ENCODE results near the gene OR2L8. TPM values are rescaled to one million over a fixed set of nuclear protein-coding genes. Genes with fewer than 3 reads are reported as not detected.

OR2L8 gene
- not detected in 5 replicates for total RNA-seq (2022; extraction: Qiagen RNA extraction; ENCODE audit: low read depth)

GRCh38 chr1:247948558-247948957 is at the start of gene OR2L8:
TSS of gene OR2L8 (plus strand) at chr1:247948858. CDS start at chr1:247948858, 0 bp downstream.

GRCh38 chr1:247919952-247920351 is 28.7 kb upstream of the OR2L8 start, which contains the start of gene OR2T8:
TSS of gene OR2T8 (plus strand) at chr1:247920252. CDS start at chr1:247921018, 766 bp downstream.

GRCh38 chr1:247924868-247925267 is 23.8 kb upstream of the OR2L8 start, which contains the start of gene OR2AJ1:
TSS of gene OR2AJ1 (plus strand) at chr1:247924889. CDS start at chr1:247933769, 8,880 bp downstream.

GRCh38 chr1:247964933-247965332 is 16.3 kb downstream of the OR2L8 start, which contains the start of gene OR2AK2:
TSS of gene OR2AK2 (plus strand) at chr1:247965233. CDS start at chr1:247965377, 144 bp downstream.

Other genes starting within 250 kb of the OR2L8 start
- gene OR6F1, start 232.2 kb upstream of the OR2L8 start, total RNA-seq (2022; extraction: Qiagen RNA extraction; ENCODE audit: low read depth) = not detected in 5 replicates
- not detected in 5 replicates for gene OR14K1, start 210.2 kb upstream of the OR2L8 start, total RNA-seq (2022; extraction: Qiagen RNA extraction; ENCODE audit: low read depth)
- gene OR14A2, start 200.7 kb upstream of the OR2L8 start, total RNA-seq (2022; extraction: Qiagen RNA extraction; ENCODE audit: low read depth) = not detected in 5 replicates
- not detected in 5 replicates for gene OR1C1, start 188.3 kb upstream of the OR2L8 start, total RNA-seq (2022; extraction: Qiagen RNA extraction; ENCODE audit: low read depth)
- gene OR14A16, start 124.7 kb upstream of the OR2L8 start, total RNA-seq (2022; extraction: Qiagen RNA extraction; ENCODE audit: low read depth) = not detected in 5 replicates
- gene OR11L1, start 107.0 kb upstream of the OR2L8 start, total RNA-seq (2022; extraction: Qiagen RNA extraction; ENCODE audit: low read depth) = not detected in 5 replicates
- gene TRIM58, start 91.7 kb upstream of the OR2L8 start, total RNA-seq (2022; extraction: Qiagen RNA extraction; ENCODE audit: low read depth) = not detected in 5 replicates
- not detected in 5 replicates for gene OR2W3, start 53.3 kb upstream of the OR2L8 start, total RNA-seq (2022; extraction: Qiagen RNA extraction; ENCODE audit: low read depth)
- not detected in 5 replicates for gene OR2T8, start 28.6 kb upstream of the OR2L8 start, total RNA-seq (2022; extraction: Qiagen RNA extraction; ENCODE audit: low read depth)
- not detected in 5 replicates for gene OR2AJ1, start 24.0 kb upstream of the OR2L8 start, total RNA-seq (2022; extraction: Qiagen RNA extraction; ENCODE audit: low read depth)
- not detected in 5 replicates for gene OR2AK2, start 16.4 kb downstream of the OR2L8 start, total RNA-seq (2022; extraction: Qiagen RNA extraction; ENCODE audit: low read depth)
- gene OR2L5, start 64.8 kb downstream of the OR2L8 start, total RNA-seq (2022; extraction: Qiagen RNA extraction; ENCODE audit: low read depth) = not detected in 5 replicates
- gene OR2L2, start 81.2 kb downstream of the OR2L8 start, total RNA-seq (2022; extraction: Qiagen RNA extraction; ENCODE audit: low read depth) = not detected in 5 replicates
- gene OR2L3, start 98.0 kb downstream of the OR2L8 start, total RNA-seq (2022; extraction: Qiagen RNA extraction; ENCODE audit: low read depth) = not detected in 5 replicates
- gene OR2L13, start 146.3 kb downstream of the OR2L8 start, total RNA-seq (2022; extraction: Qiagen RNA extraction; ENCODE audit: low read depth) = not detected in 5 replicates
- not detected in 5 replicates for gene OR2M5, start 196.3 kb downstream of the OR2L8 start, total RNA-seq (2022; extraction: Qiagen RNA extraction; ENCODE audit: low read depth)
- gene OR2M2, start 226.0 kb downstream of the OR2L8 start, total RNA-seq (2022; extraction: Qiagen RNA extraction; ENCODE audit: low read depth) = not detected in 5 replicates
- not detected in 5 replicates for gene OR2M3, start 248.4 kb downstream of the OR2L8 start, total RNA-seq (2022; extraction: Qiagen RNA extraction; ENCODE audit: low read depth)

Measured in A549 treated with GW870086 at 1 μM for 4 hours (cell line).